Neural progenitor cell (in vitro differentiated cells): ENCODE results near the gene PHC3. TPM values are rescaled to one million over a fixed set of nuclear protein-coding genes. Genes with fewer than 3 reads are reported as not detected.

Source experiments
- DNase-seq: peaks from one replicate; pipeline ENCODE4 v3.0.0-alpha.2; 2016; ENCODE audit warnings: low spot score
- H2AFZ ChIP-seq: fragments of 200-600 bp; sonication (generic); replicated peaks from 2 replicates; pipeline ENCODE4 v1.6.1; 2016; ENCODE audit warnings: antibody characterized with exemption
- H3F3A ChIP-seq: fragments of 200-600 bp; sonication (generic); 2 replicates; pipeline ENCODE4 v1.6.1; 2016; ENCODE audit warnings: antibody characterized with exemption, low read depth
- H3K27ac ChIP-seq: fragments of 200-600 bp; sonication (generic); 2 replicates; pipeline ENCODE4 v1.5.1; 2016; ENCODE audit warnings: mild to moderate bottlenecking
- H3K27me3 ChIP-seq: fragments of 200-600 bp; sonication (generic); 2 replicates; pipeline ENCODE4 v1.6.1; 2016; ENCODE audit warnings: mild to moderate bottlenecking, moderate library complexity
- H3K36me3 ChIP-seq: fragments of 200-600 bp; sonication (generic); 2 replicates; pipeline ENCODE4 v1.5.1; 2016
- H3K4me1 ChIP-seq: fragments of 200-600 bp; sonication (generic); 2 replicates; pipeline ENCODE4 v1.6.1; 2016; ENCODE audit warnings: mixed run types
- H3K4me2 ChIP-seq: fragments of 200-600 bp; sonication (generic); 2 replicates; pipeline ENCODE4 v1.6.1; 2016
- H3K4me3 ChIP-seq: fragments of 200-600 bp; sonication (generic); 2 replicates; pipeline ENCODE4 v1.5.1; 2016
- H3K79me2 ChIP-seq: fragments of 200-600 bp; sonication (generic); 2 replicates; pipeline ENCODE4 v1.6.1; 2016; ENCODE audit warnings: low read depth
- H3K9ac ChIP-seq: fragments of 200-600 bp; sonication (generic); 2 replicates; pipeline ENCODE4 v1.6.1; 2016
- H3K9me3 ChIP-seq: fragments of 200-600 bp; sonication (generic); 2 replicates; pipeline ENCODE4 v1.5.1; 2016; ENCODE audit warnings: low read depth
- H4K20me1 ChIP-seq: fragments of 200-600 bp; sonication (generic); 2 replicates; pipeline ENCODE4 v1.6.1; 2016; ENCODE audit warnings: low read depth
- H3K27ac Mint-ChIP-seq: 3 replicates; pipeline ENCODE4 v1.8.0; 2021; ENCODE audit warnings: mixed read lengths
- H3K27me3 Mint-ChIP-seq: 2 replicates; pipeline ENCODE4 v1.8.0; 2022; ENCODE audit warnings: low read depth, mild to moderate bottlenecking, inconsistent platforms, moderate library complexity, mixed read lengths; ENCODE audit not compliant: insufficient read depth
- H3K36me3 Mint-ChIP-seq: 3 replicates; pipeline ENCODE4 v1.8.0; 2021; ENCODE audit warnings: mixed read lengths
- H3K4me1 Mint-ChIP-seq: 3 replicates; pipeline ENCODE4 v1.8.0; 2021; ENCODE audit warnings: mixed read lengths
- H3K4me3 Mint-ChIP-seq: 3 replicates; pipeline ENCODE4 v1.8.0; 2021; ENCODE audit warnings: mild to moderate bottlenecking, moderate library complexity, mixed read lengths
- H3K9me3 Mint-ChIP-seq: 3 replicates; pipeline ENCODE4 v1.8.0; 2020; ENCODE audit warnings: mixed read lengths
- EZH2 ChIP-seq: fragments of 200-600 bp; sonication (generic); IDR thresholded peaks from 2 replicates; pipeline ENCODE4 v1.6.1; 2017; ENCODE audit warnings: antibody characterized with exemption, mild to moderate bottlenecking, moderate library complexity
- EZH2phosphoT487 ChIP-seq: fragments of 200-600 bp; sonication (generic); IDR thresholded peaks from 2 replicates; pipeline ENCODE4 v1.6.1; 2017; ENCODE audit warnings: antibody characterized with exemption
- total RNA-seq: library from RNA; depleted of rRNA; stranded (reverse); fragments of >200 nt; gene quantifications from 2 replicates; pipeline ENCODE4 v1.2.3, GENCODE V29; 2015; ENCODE audit warnings: low replicate concordance
- TF ChIP-seq, protein P1 (sequence below): fragments of 200-600 bp; sonication (generic); IDR thresholded peaks from 2 replicates; pipeline ENCODE4 v1.5.1; 2017; ENCODE audit warnings: antibody characterized with exemption, mild to moderate bottlenecking

Gene PHC3, protein sequence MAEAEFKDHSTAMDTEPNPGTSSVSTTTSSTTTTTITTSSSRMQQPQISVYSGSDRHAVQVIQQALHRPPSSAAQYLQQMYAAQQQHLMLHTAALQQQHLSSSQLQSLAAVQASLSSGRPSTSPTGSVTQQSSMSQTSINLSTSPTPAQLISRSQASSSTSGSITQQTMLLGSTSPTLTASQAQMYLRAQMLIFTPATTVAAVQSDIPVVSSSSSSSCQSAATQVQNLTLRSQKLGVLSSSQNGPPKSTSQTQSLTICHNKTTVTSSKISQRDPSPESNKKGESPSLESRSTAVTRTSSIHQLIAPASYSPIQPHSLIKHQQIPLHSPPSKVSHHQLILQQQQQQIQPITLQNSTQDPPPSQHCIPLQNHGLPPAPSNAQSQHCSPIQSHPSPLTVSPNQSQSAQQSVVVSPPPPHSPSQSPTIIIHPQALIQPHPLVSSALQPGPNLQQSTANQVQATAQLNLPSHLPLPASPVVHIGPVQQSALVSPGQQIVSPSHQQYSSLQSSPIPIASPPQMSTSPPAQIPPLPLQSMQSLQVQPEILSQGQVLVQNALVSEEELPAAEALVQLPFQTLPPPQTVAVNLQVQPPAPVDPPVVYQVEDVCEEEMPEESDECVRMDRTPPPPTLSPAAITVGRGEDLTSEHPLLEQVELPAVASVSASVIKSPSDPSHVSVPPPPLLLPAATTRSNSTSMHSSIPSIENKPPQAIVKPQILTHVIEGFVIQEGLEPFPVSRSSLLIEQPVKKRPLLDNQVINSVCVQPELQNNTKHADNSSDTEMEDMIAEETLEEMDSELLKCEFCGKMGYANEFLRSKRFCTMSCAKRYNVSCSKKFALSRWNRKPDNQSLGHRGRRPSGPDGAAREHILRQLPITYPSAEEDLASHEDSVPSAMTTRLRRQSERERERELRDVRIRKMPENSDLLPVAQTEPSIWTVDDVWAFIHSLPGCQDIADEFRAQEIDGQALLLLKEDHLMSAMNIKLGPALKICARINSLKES
- 27.3 and 28.4 TPM in 2 replicates for total RNA-seq

DNA sequence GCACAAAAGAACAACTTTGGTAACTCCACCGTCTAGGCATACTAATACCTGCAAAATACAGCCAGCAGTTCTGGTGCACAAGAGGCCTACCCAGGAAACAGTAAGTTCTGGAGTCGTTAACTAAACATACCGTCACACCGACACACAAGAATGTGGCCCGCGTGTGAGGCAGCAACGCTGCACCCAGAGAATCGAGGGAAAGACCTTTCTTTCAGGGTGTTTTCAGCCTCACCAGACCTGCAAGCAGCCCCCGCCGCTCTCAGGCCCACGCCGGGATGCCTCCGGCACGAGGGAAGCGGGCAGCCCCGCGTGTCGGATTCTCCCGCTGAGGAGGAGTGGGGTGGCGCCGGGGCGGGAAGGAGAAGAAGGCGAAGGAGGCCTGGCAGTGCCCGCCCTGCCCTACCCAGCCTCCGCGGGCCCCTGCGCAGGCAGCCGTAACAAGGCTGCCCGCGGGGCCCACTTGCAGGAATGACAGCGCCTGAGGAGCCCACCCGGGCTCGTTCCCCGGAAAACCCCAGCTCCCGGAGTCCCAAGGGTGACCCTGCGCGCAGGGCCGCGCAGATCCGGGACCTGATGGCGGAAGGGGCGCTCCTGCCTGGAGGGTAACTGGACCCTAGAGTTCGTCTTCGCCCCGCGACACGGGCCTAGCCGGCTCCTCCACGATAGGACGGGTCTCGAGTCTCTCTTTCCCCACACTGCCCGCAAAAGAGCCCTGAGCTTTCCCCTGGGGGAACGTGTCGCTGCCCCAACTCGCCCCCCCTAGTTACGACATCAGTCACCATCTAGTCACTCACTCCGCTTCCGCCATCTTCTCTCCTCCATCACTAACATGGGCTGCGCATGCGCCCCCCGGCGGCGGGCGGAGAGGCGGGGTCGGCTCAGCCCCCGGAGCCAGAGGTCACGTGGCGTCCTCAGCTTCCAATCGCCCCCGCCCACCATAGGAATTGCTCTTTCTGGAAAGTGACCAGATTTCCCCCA, at the start of gene PHC3:
Gene PHC3 (minus strand): TSS at position 826 of the 978 bp plus-strand sequence. CDS start 18 bp downstream, at position 808.
- TF ChIP-seq EZH2phosphoT487 (no peak), EZH2 (no peak)
- TF ChIP-seq, protein P1, sequence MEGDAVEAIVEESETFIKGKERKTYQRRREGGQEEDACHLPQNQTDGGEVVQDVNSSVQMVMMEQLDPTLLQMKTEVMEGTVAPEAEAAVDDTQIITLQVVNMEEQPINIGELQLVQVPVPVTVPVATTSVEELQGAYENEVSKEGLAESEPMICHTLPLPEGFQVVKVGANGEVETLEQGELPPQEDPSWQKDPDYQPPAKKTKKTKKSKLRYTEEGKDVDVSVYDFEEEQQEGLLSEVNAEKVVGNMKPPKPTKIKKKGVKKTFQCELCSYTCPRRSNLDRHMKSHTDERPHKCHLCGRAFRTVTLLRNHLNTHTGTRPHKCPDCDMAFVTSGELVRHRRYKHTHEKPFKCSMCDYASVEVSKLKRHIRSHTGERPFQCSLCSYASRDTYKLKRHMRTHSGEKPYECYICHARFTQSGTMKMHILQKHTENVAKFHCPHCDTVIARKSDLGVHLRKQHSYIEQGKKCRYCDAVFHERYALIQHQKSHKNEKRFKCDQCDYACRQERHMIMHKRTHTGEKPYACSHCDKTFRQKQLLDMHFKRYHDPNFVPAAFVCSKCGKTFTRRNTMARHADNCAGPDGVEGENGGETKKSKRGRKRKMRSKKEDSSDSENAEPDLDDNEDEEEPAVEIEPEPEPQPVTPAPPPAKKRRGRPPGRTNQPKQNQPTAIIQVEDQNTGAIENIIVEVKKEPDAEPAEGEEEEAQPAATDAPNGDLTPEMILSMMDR, result no peak
- no peaks in the 10 kb centered on the region for H3K9me3 Mint-ChIP-seq
- Histone ChIP-seq H4K20me1 (peaks cover 6% of the 10 kb centered on the region), H3F3A (no peaks in the 10 kb centered on the region), H3K4me1 (peaks cover 24% of the 10 kb centered on the region), H3K9me3 (no peaks in the 10 kb centered on the region), H3K79me2 (peaks cover 47% of the 10 kb centered on the region), H2AFZ (peak within 1 kb of the TSS; percentile 77), H3K9ac (peak within 1 kb of the TSS; percentile 83), H3K4me3 (peak within 1 kb of the TSS; percentile 70), H3K27ac (peak within 1 kb of the TSS; percentile 31), H3K4me2 (peak within 1 kb of the TSS; percentile 87), H3K27me3 (no peaks in the 10 kb centered on the region), H3K36me3 (peaks cover 4% of the 10 kb centered on the region)
- H3K4me3 Mint-ChIP-seq, result peak within 1 kb of the TSS; percentile 99
- DNase-seq, result peak; percentile 96
- peaks cover 8% of the 10 kb centered on the region for H3K27me3 Mint-ChIP-seq
- H3K36me3 Mint-ChIP-seq, result peaks cover 17% of the 10 kb centered on the region
- peaks cover 22% of the 10 kb centered on the region for H3K4me1 Mint-ChIP-seq
- peak within 1 kb of the TSS; percentile 95 for H3K27ac Mint-ChIP-seq

DNA sequence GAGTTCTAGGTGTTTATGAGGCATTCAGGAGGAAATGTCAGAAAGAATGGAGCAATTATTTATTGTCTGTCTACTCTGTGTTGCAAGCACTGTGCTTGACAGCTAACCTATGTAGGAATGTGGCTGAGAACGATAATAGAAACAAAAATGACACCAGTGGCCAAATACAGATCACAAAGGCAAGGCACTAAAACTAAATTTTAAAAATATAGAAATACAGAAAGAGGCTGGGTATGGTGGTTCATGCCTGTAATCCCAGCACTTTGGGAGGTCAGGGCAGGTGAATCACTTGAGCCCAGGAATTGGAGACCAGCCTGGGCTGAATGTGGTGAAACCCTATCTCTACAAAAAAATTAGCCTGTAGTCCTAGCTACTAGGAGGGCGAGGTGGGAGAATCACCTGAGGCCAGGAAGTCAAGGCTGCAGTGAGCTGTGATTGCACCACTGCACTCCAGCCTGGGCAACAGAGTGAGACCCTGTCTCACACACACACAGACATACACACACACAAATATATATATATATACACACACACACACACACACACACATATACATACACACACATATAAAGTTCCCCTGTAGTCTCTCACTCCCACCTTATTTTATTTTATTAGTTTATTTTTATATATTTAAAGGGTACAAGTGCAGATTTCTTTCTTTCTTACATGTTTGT, 46.7 kb upstream of the PHC3 start:
- Histone ChIP-seq H3K36me3 (no peaks in the 10 kb centered on the region), H4K20me1 (peaks cover 29% of the 10 kb centered on the region), H3F3A (no peaks in the 10 kb centered on the region), H3K4me1 (peaks cover 15% of the 10 kb centered on the region), H3K27ac (no peak overlapping the region), H3K79me2 (peaks cover 100% of the 10 kb centered on the region), H3K9me3 (no peaks in the 10 kb centered on the region), H3K27me3 (no peaks in the 10 kb centered on the region), H3K4me2 (no peak overlapping the region), H3K4me3 (no peak overlapping the region), H2AFZ (no peak overlapping the region), H3K9ac (no peak overlapping the region)
- Mint-ChIP-seq H3K27me3 (no peaks in the 10 kb centered on the region), H3K4me1 (peaks cover 19% of the 10 kb centered on the region), H3K4me3 (no peak overlapping the region), H3K36me3 (peaks cover 5% of the 10 kb centered on the region), H3K27ac (no peak overlapping the region), H3K9me3 (no peaks in the 10 kb centered on the region)
- no peak for TF ChIP-seq EZH2
- TF ChIP-seq EZH2phosphoT487, result no peak
- TF ChIP-seq, protein P1, result no peak
- DNase-seq, result no peak
